GM19328 (cell line): ENCODE measurements around the gene RPS21.
"Not testable (repeated sequence)": the region's sequence is repeated elsewhere in the genome, so short reads cannot be mapped to it uniquely, and the experiment has no call there.

ENCODE experiments used
- ATAC-seq: cut with Tn5 transposase; IDR thresholded peaks from one replicate; pipeline ENCODE4 v1.9.1; 2021; ENCODE audit warnings: mild to moderate bottlenecking, moderate library complexity; ENCODE audit not compliant: unreplicated experiment

Gene RPS21

GRCh38 chr20:62363920-62364851, 22.7 kb upstream of the RPS21 start:
- no peak for ATAC-seq

- no peak for ATAC-seq
Observed at GRCh38 chr20:62364911-62365736, 21.8 kb upstream of the RPS21 start.

- ATAC-seq, result no peak
Observed at GRCh38 chr20:62365814-62366369, 21.0 kb upstream of the RPS21 start.

- ATAC-seq, result no peak
Observed at GRCh38 chr20:62366370-62367135, 20.4 kb upstream of the RPS21 start.

- no peak for ATAC-seq
Observed at GRCh38 chr20:62367136-62367632, 19.7 kb upstream of the RPS21 start, which contains the start of gene LAMA5. LAMA5 (minus strand) TSS chr20:62367312; CDS start chr20:62367245, 67 bp downstream.

GRCh38 chr20:62367633-62368391, 19.1 kb upstream of the RPS21 start:
- no peak for ATAC-seq

- no peak for ATAC-seq
Observed at GRCh38 chr20:62368392-62368975, 18.4 kb upstream of the RPS21 start.

GRCh38 chr20:62368976-62369814, 17.7 kb upstream of the RPS21 start:
- ATAC-seq, result no peak

GRCh38 chr20:62369815-62370114, 17.1 kb upstream of the RPS21 start:
- no peak for ATAC-seq

GRCh38 chr20:62370115-62370806, 16.6 kb upstream of the RPS21 start:
- ATAC-seq, result no peak

GRCh38 chr20:62370807-62371587, 15.9 kb upstream of the RPS21 start:
- ATAC-seq, result no peak

- no peak for ATAC-seq
Observed at GRCh38 chr20:62371588-62372041, 15.3 kb upstream of the RPS21 start.

- ATAC-seq, result no peak
Observed at GRCh38 chr20:62372042-62372993, 14.6 kb upstream of the RPS21 start.

- ATAC-seq, result not testable (repeated sequence)
Observed at GRCh38 chr20:62373631-62374179, 13.2 kb upstream of the RPS21 start.

GRCh38 chr20:62374331-62375152, 12.4 kb upstream of the RPS21 start:
- no peak for ATAC-seq
